ENCODE data around the gene CBARP.

DNA sequence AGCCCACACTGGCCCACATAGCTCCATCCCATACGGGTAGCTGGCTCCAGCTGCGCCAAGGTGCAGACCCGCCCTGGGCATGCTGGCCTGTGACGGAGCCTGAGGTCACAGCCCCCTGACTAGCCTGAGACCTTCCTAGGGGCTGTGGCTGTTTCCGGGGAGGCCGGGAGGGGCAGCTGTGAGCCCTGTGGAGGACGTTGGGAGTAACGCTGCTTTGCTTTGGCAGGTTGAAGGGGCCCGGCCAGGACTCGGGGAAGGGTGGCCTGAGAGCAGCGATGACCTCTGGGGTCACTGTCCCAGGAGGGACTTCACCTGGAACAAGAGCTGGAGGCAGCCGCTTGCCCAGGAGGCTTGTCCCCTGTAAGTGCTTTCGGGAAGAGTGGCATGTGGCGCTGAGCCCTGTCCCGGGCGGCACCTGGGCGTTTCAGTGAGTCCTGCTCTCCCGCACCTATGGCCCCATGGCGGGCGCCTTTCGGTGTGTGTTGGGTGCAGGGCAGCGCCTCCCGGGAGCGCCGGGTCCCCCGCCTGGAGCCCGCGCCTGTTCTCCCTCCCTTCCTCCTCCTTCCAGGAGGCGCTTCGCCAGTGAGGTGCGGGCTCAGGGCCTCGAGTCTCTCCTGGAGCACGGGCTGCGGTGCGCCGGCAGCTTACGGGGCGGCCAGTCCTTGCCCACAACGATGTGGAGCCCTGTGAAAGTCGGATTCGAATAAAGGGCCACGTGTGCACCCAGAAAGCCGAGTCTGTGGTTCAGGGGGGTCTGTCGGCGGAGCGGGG is 36.5 kb upstream of the CBARP start:
- TF ChIP-seq EZH2phosphoT487 (IDR thresholded peaks at IDR 0.05; ENCODE audit: insufficient read depth, low read depth) (no peak), EZH2 (IDR thresholded peaks at IDR 0.05; ENCODE audit: insufficient read depth, poor library complexity, severe bottlenecking) (no peak)

Measured in GM23248 (cell line).